NCI-H510A treated with DMSO at 0.1 percent for 48 hours (cell line): Measurements from ENCODE around the gene RPS19.

Experiments used
- DNase-seq: peaks from one replicate; lab custom pipeline; 2025; lab: John Stamatoyannopoulos, UW

Gene RPS19

GRCh38 chr19:41859618-41860418 lies at the start of gene RPS19:
RPS19 (plus strand) TSS chr19:41860255; CDS start chr19:41860775, 520 bp downstream.
- peak; percentile 99 for DNase-seq

GRCh38 chr19:41810301-41810700 lies 49.8 kb upstream of the RPS19 start:
- DNase-seq, result no peak

GRCh38 chr19:41811036-41811435 lies 49.0 kb upstream of the RPS19 start:
- DNase-seq, result no peak

GRCh38 chr19:41811981-41812380 lies 48.1 kb upstream of the RPS19 start:
- no peak for DNase-seq

- DNase-seq, result no peak
Observed at GRCh38 chr19:41813911-41814310, 46.1 kb upstream of the RPS19 start.

- no peak for DNase-seq
Observed at GRCh38 chr19:41815301-41815700, 44.8 kb upstream of the RPS19 start.

GRCh38 chr19:41816761-41817160 lies 43.3 kb upstream of the RPS19 start:
- no peak for DNase-seq

- DNase-seq, result peak; percentile 88
Observed at GRCh38 chr19:41821003-41821735, 38.9 kb upstream of the RPS19 start.

- DNase-seq, result no peak
Observed at GRCh38 chr19:41837981-41838708, 21.9 kb upstream of the RPS19 start.

- no peak for DNase-seq
Observed at GRCh38 chr19:41839211-41839610, 20.8 kb upstream of the RPS19 start.

- DNase-seq, result no peak
Observed at GRCh38 chr19:41843371-41843770, 16.7 kb upstream of the RPS19 start.

- no peak for DNase-seq
Observed at GRCh38 chr19:41844601-41845000, 15.5 kb upstream of the RPS19 start, which contains the start of gene LYPD4. LYPD4 (minus strand) TSS chr19:41844683; CDS start chr19:41839285, 5,398 bp downstream.

- no peak for DNase-seq
Observed at GRCh38 chr19:41845001-41845050, 15.2 kb upstream of the RPS19 start, which contains the start of gene DMRTC2. DMRTC2 (plus strand) TSS chr19:41845042; CDS start chr19:41847429, 2,387 bp downstream.

GRCh38 chr19:41845051-41845590 lies 14.9 kb upstream of the RPS19 start:
- DNase-seq, result no peak

GRCh38 chr19:41847351-41848105 lies 12.5 kb upstream of the RPS19 start:
- no peak for DNase-seq

GRCh38 chr19:41848666-41849065 lies 11.4 kb upstream of the RPS19 start:
- no peak for DNase-seq

- DNase-seq, result no peak
Observed at GRCh38 chr19:41849067-41849466, 11.0 kb upstream of the RPS19 start.

- no peak for DNase-seq
Observed at GRCh38 chr19:41850381-41850780, 9.7 kb upstream of the RPS19 start.

GRCh38 chr19:41851456-41851855 lies 8.6 kb upstream of the RPS19 start:
- no peak for DNase-seq

GRCh38 chr19:41853344-41853743 lies 6.7 kb upstream of the RPS19 start:
- DNase-seq, result no peak

GRCh38 chr19:41853768-41854167 lies 6.3 kb upstream of the RPS19 start:
- no peak for DNase-seq

- no peak for DNase-seq
Observed at GRCh38 chr19:41859213-41859617, 840 bp upstream of the RPS19 start.
